Measurements from ENCODE around the gene KRT31.
"Not testable (repeated sequence)": the region's sequence is repeated elsewhere in the genome, so short reads cannot be mapped to it uniquely, and the experiment has no call there.

Gene KRT31

GRCh38 chr17:41366070-41366469 lies 31.3 kb downstream of the KRT31 start:
- no peak for DNase-seq (ENCODE audit: low spot score)
- in situ Hi-C loops (cut with MboI; ENCODE audit: low pct_unique_long_range_greater_than_20kb, low sequenced_read_pairs, unreplicated experiment) = no loop called here
- TF ChIP-seq CTCF (IDR thresholded peaks at IDR 0.05; ENCODE audit: extremely low read depth, insufficient read depth, missing control alignments) = no peak

GRCh38 chr17:41363881-41364280 lies 33.5 kb downstream of the KRT31 start:
- in situ Hi-C loops (cut with MboI; ENCODE audit: low pct_unique_long_range_greater_than_20kb, low sequenced_read_pairs, unreplicated experiment) = no loop called here
- DNase-seq (ENCODE audit: low spot score) = no peak
- TF ChIP-seq CTCF (IDR thresholded peaks at IDR 0.05; ENCODE audit: extremely low read depth, insufficient read depth, missing control alignments) = no peak

- DNase-seq (ENCODE audit: low spot score) = no peak
- no peak for TF ChIP-seq CTCF (IDR thresholded peaks at IDR 0.05; ENCODE audit: extremely low read depth, insufficient read depth, missing control alignments)
- in situ Hi-C loops (cut with MboI; ENCODE audit: low pct_unique_long_range_greater_than_20kb, low sequenced_read_pairs, unreplicated experiment) = no loop called here
Observed at GRCh38 chr17:41360296-41360995, 37.0 kb downstream of the KRT31 start.

- TF ChIP-seq CTCF (IDR thresholded peaks at IDR 0.05; ENCODE audit: extremely low read depth, insufficient read depth, missing control alignments) = no peak
- no peak for DNase-seq (ENCODE audit: low spot score)
- in situ Hi-C loops (cut with MboI; ENCODE audit: low pct_unique_long_range_greater_than_20kb, low sequenced_read_pairs, unreplicated experiment) = no loop called here
Observed at GRCh38 chr17:41354536-41354935, 42.9 kb downstream of the KRT31 start.

GRCh38 chr17:41352597-41353366 lies 44.6 kb downstream of the KRT31 start:
- in situ Hi-C loops (cut with MboI; ENCODE audit: low pct_unique_long_range_greater_than_20kb, low sequenced_read_pairs, unreplicated experiment) = no loop called here
- no peak for DNase-seq (ENCODE audit: low spot score)
- no peak for TF ChIP-seq CTCF (IDR thresholded peaks at IDR 0.05; ENCODE audit: extremely low read depth, insufficient read depth, missing control alignments)

GRCh38 chr17:41351177-41351576 lies 46.2 kb downstream of the KRT31 start:
- in situ Hi-C loops (cut with MboI; ENCODE audit: low pct_unique_long_range_greater_than_20kb, low sequenced_read_pairs, unreplicated experiment) = no loop called here
- DNase-seq (ENCODE audit: low spot score) = no peak
- TF ChIP-seq CTCF (IDR thresholded peaks at IDR 0.05; ENCODE audit: extremely low read depth, insufficient read depth, missing control alignments) = no peak

GRCh38 chr17:41350381-41350878 lies 47.0 kb downstream of the KRT31 start, which contains the start of gene KRT33A:
TSS of gene KRT33A (minus strand) at chr17:41350828. CDS start at chr17:41350767, 61 bp downstream.
- DNase-seq (ENCODE audit: low spot score); in situ Hi-C loops (cut with MboI; ENCODE audit: low pct_unique_long_range_greater_than_20kb, low sequenced_read_pairs, unreplicated experiment): not testable (repeated sequence)

Measured in GM13977 (cell line).